IPS-18a (cell line): Measurements from ENCODE around the gene CCDC86.
"Not testable (repeated sequence)": the region's sequence is repeated elsewhere in the genome, so short reads cannot be mapped to it uniquely, and the experiment has no call there.

Experiments used
- H3K27ac ChIP-seq: one replicate; pipeline ENCODE4 v1.5.1; 2013; ENCODE audit warnings: low read length
- H3K27me3 ChIP-seq: one replicate; pipeline ENCODE4 v1.6.1; 2013; ENCODE audit warnings: mild to moderate bottlenecking, low read length; ENCODE audit not compliant: control insufficient read depth, insufficient read depth
- H3K36me3 ChIP-seq: one replicate; pipeline ENCODE4 v1.6.1; 2013; ENCODE audit warnings: low read depth, low read length; ENCODE audit not compliant: control insufficient read depth
- H3K4me1 ChIP-seq: one replicate; pipeline ENCODE4 v1.6.1; 2013; ENCODE audit warnings: low read depth, low read length; ENCODE audit not compliant: control insufficient read depth
- H3K4me3 ChIP-seq: one replicate; pipeline ENCODE4 v1.5.1; 2013; ENCODE audit warnings: low read length
- H3K9ac ChIP-seq: one replicate; pipeline ENCODE4 v1.6.1; 2013; ENCODE audit warnings: mild to moderate bottlenecking, low read length, moderate library complexity
- H3K9me3 ChIP-seq: one replicate; pipeline ENCODE4 v1.6.1; 2013; ENCODE audit warnings: low read depth, low read length; ENCODE audit not compliant: control insufficient read depth

CCDC86 gene

GRCh38 chr11:60813324-60813723, 28.6 kb upstream of the CCDC86 start:
- Histone ChIP-seq H3K9me3 (peaks cover 8% of the 10 kb centered on the region), H3K27me3 (no peaks in the 10 kb centered on the region), H3K27ac (no peak overlapping the region), H3K4me1 (no peaks in the 10 kb centered on the region), H3K36me3 (no peaks in the 10 kb centered on the region), H3K4me3 (no peak overlapping the region), H3K9ac (no peak overlapping the region)

- H3K4me3 ChIP-seq, result no peak overlapping the region
- no peaks in the 10 kb centered on the region for H3K27me3 ChIP-seq
- H3K36me3 ChIP-seq, result no peaks in the 10 kb centered on the region
- H3K4me1 ChIP-seq, result no peaks in the 10 kb centered on the region
- no peak overlapping the region for H3K9ac ChIP-seq
- H3K27ac ChIP-seq, result no peak overlapping the region
- peaks cover 8% of the 10 kb centered on the region for H3K9me3 ChIP-seq
Measured at GRCh38 chr11:60814112-60814511, 27.8 kb upstream of the CCDC86 start.

- H3K27ac ChIP-seq, result no peak overlapping the region
- peaks cover 8% of the 10 kb centered on the region for H3K9me3 ChIP-seq
- no peak overlapping the region for H3K4me3 ChIP-seq
- H3K9ac ChIP-seq, result no peak overlapping the region
- H3K27me3 ChIP-seq, result no peaks in the 10 kb centered on the region
- no peaks in the 10 kb centered on the region for H3K36me3 ChIP-seq
- H3K4me1 ChIP-seq, result no peaks in the 10 kb centered on the region
Measured at GRCh38 chr11:60816590-60817157, 25.2 kb upstream of the CCDC86 start.

- H3K9me3 ChIP-seq, result peaks cover 8% of the 10 kb centered on the region
- no peaks in the 10 kb centered on the region for H3K36me3 ChIP-seq
- no peak overlapping the region for H3K4me3 ChIP-seq
- no peaks in the 10 kb centered on the region for H3K27me3 ChIP-seq
- no peak overlapping the region for H3K9ac ChIP-seq
- H3K4me1 ChIP-seq, result no peaks in the 10 kb centered on the region
- H3K27ac ChIP-seq, result no peak overlapping the region
Measured at GRCh38 chr11:60818057-60818456, 23.9 kb upstream of the CCDC86 start.

- no peak overlapping the region for H3K4me3 ChIP-seq
- no peaks in the 10 kb centered on the region for H3K4me1 ChIP-seq
Measured at GRCh38 chr11:60821827-60822599, 19.9 kb upstream of the CCDC86 start.

GRCh38 chr11:60823745-60824306, 18.1 kb upstream of the CCDC86 start:
- not testable (repeated sequence) for H3K9ac ChIP-seq, H3K36me3 ChIP-seq, H3K27ac ChIP-seq, H3K27me3 ChIP-seq, H3K4me3 ChIP-seq, H3K9me3 ChIP-seq, H3K4me1 ChIP-seq

More at GRCh38 chr11:60821827-60822599, 19.9 kb upstream of the CCDC86 start:
- Histone ChIP-seq H3K9ac (no peak overlapping the region), H3K36me3 (no peaks in the 10 kb centered on the region), H3K27ac (no peak overlapping the region), H3K27me3 (no peaks in the 10 kb centered on the region), H3K9me3 (peaks cover under 1% of the 10 kb centered on the region)

- Histone ChIP-seq H3K4me3 (no peak overlapping the region), H3K9ac (no peak overlapping the region), H3K36me3 (no peaks in the 10 kb centered on the region), H3K9me3 (no peaks in the 10 kb centered on the region), H3K4me1 (no peaks in the 10 kb centered on the region), H3K27me3 (no peaks in the 10 kb centered on the region), H3K27ac (no peak overlapping the region)
Measured at GRCh38 chr11:60825118-60825517, 16.8 kb upstream of the CCDC86 start.

GRCh38 chr11:60825790-60826189, 16.1 kb upstream of the CCDC86 start:
- no peaks in the 10 kb centered on the region for H3K36me3 ChIP-seq
- no peaks in the 10 kb centered on the region for H3K27me3 ChIP-seq
- H3K4me3 ChIP-seq, result no peak overlapping the region
- H3K9ac ChIP-seq, result no peak overlapping the region
- H3K9me3 ChIP-seq, result no peaks in the 10 kb centered on the region
- H3K4me1 ChIP-seq, result no peaks in the 10 kb centered on the region
- no peak overlapping the region for H3K27ac ChIP-seq

- Histone ChIP-seq H3K4me3 (no peak overlapping the region), H3K9ac (no peak overlapping the region), H3K27me3 (no peaks in the 10 kb centered on the region), H3K4me1 (no peaks in the 10 kb centered on the region), H3K36me3 (no peaks in the 10 kb centered on the region), H3K9me3 (no peaks in the 10 kb centered on the region), H3K27ac (no peak overlapping the region)
Measured at GRCh38 chr11:60830478-60831142, 11.3 kb upstream of the CCDC86 start.

GRCh38 chr11:60831143-60831500, 10.8 kb upstream of the CCDC86 start:
- no peaks in the 10 kb centered on the region for H3K36me3 ChIP-seq
- no peak overlapping the region for H3K27ac ChIP-seq
- H3K27me3 ChIP-seq, result no peaks in the 10 kb centered on the region
- H3K9me3 ChIP-seq, result no peaks in the 10 kb centered on the region
- no peaks in the 10 kb centered on the region for H3K4me1 ChIP-seq
- H3K9ac ChIP-seq, result no peak overlapping the region
- H3K4me3 ChIP-seq, result no peak overlapping the region

- no peaks in the 10 kb centered on the region for H3K27me3 ChIP-seq
- H3K36me3 ChIP-seq, result no peaks in the 10 kb centered on the region
- H3K9ac ChIP-seq, result no peak overlapping the region
- no peak overlapping the region for H3K4me3 ChIP-seq
- H3K27ac ChIP-seq, result no peak overlapping the region
- no peaks in the 10 kb centered on the region for H3K9me3 ChIP-seq
- H3K4me1 ChIP-seq, result no peaks in the 10 kb centered on the region
Measured at GRCh38 chr11:60831501-60832079, 10.3 kb upstream of the CCDC86 start.
